Smooth muscle cell (in vitro differentiated cells): ENCODE data around the gene ZNF750. TPM values are rescaled to one million over a fixed set of nuclear protein-coding genes. Genes with fewer than 3 reads are reported as not detected.

Experiments used
- DNase-seq: peaks from one replicate; lab custom pipeline; 2025; ENCODE audit not compliant: unreplicated experiment; lab: John Stamatoyannopoulos, UW
- H2AFZ ChIP-seq: fragments of 200-600 bp; sonication (generic); 2 replicates; pipeline ENCODE4 v1.6.0; 2016; ENCODE audit warnings: antibody characterized with exemption, low read depth, mild to moderate bottlenecking
- H3F3A ChIP-seq: fragments of 200-600 bp; sonication (generic); 2 replicates; pipeline ENCODE4 v1.6.0; 2017; ENCODE audit warnings: antibody characterized with exemption, low read depth
- H3K27ac ChIP-seq: fragments of 200-600 bp; sonication (generic); 2 replicates; pipeline ENCODE4 v1.5.1; 2016; ENCODE audit warnings: low read depth, mild to moderate bottlenecking
- H3K27me3 ChIP-seq: fragments of 200-600 bp; sonication (generic); 2 replicates; pipeline ENCODE4 v1.6.1; 2016; ENCODE audit warnings: low read depth, mild to moderate bottlenecking
- H3K36me3 ChIP-seq: fragments of 200-600 bp; sonication (generic); 2 replicates; pipeline ENCODE4 v1.5.1; 2016; ENCODE audit warnings: low read depth
- H3K4me1 ChIP-seq: fragments of 200-600 bp; sonication (generic); 2 replicates; pipeline ENCODE4 v1.5.1; 2016; ENCODE audit warnings: low read depth
- H3K4me2 ChIP-seq: fragments of 200-600 bp; sonication (generic); 2 replicates; pipeline ENCODE4 v1.6.0; 2016; ENCODE audit warnings: mild to moderate bottlenecking
- H3K4me3 ChIP-seq: fragments of 200-600 bp; sonication (generic); 2 replicates; pipeline ENCODE4 v1.5.1; 2016; ENCODE audit warnings: mild to moderate bottlenecking
- H3K79me2 ChIP-seq: fragments of 200-600 bp; sonication (generic); 2 replicates; pipeline ENCODE4 v1.6.0; 2016; ENCODE audit warnings: low read depth, mild to moderate bottlenecking
- H3K9ac ChIP-seq: fragments of 200-600 bp; sonication (generic); 2 replicates; pipeline ENCODE4 v1.6.0; 2016; ENCODE audit warnings: low read depth
- H3K9me3 ChIP-seq: fragments of 200-600 bp; sonication (generic); replicated peaks from 2 replicates; pipeline ENCODE4 v1.5.1; 2016; ENCODE audit warnings: low read depth
- H4K20me1 ChIP-seq: fragments of 200-600 bp; sonication (generic); 2 replicates; pipeline ENCODE4 v1.6.0; 2016; ENCODE audit warnings: low read depth
- WGBS: methylation state at CpG from one replicate; pipeline ENCODE4 v1.1.7; 2016; ENCODE audit warnings: low lambda C conversion rate; 5-methylcytosine and 5-hydroxymethylcytosine counted together
- polyA plus RNA-seq: library from polyadenylated mRNA; unstranded; fragments of >200 nt; fragmentation: Nextera tagmentation; extraction: Ambion mirVana; gene quantifications from 2 replicates; pipeline ENCODE4 v1.2.1, GENCODE V29; 2016
- total RNA-seq: library from RNA; depleted of rRNA; stranded (reverse); fragments of >200 nt; gene quantifications from 2 replicates; pipeline ENCODE4 v1.2.3, GENCODE V29; 2014
- TF ChIP-seq, protein P1 (sequence below): fragments of 200-600 bp; sonication (generic); IDR thresholded peaks from 2 replicates; pipeline ENCODE4 v1.5.1; 2017; ENCODE audit warnings: borderline replicate concordance, mild to moderate bottlenecking, antibody characterized with exemption; ENCODE audit not compliant: insufficient read depth, poor library complexity, severe bottlenecking

Gene ZNF750
- total and polyA plus RNA-seq, 2 experiments from 2014 or later = 0.93 to 7.1 TPM

DNA sequence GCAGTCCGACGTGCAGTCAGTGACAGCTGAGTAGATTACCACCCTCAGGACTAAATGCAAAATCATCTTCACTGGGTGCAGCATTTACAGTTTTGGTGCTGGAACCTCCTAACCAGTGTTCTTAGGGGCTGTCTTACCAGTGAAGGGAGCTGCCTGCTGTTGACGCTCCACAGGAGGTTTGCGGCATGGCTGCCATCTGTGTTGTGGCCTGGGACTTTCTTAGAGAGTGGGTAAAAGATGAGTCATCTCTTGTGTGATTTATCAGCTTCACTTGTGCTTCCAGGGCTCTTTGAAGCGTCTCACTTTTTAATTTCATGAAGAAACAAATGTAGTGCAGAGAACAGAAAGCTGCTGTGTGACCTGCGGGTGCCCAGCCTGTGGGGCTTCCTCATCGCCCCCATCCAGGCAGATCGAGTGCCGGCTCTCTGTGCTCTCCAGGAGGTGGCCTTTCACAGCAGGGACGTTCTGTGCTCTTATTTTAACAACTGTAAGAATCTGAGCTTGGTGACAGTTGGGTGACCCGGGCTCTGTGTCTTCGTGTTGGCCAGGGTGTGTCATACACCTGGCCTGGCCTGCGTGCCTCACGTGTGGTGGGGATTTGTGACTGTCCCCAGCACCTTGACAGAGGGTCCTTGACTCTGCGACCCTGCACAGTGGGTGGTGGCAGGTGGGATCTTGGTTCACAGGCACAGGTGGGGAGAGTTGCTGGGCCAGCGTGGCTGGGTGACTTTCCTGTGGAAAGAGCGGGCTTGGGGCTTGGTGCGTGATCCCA, 24.3 kb upstream of the ZNF750 start:
- Histone ChIP-seq H3K79me2 (peaks cover 4% of the 10 kb centered on the region), H3K9ac (no peak overlapping the region), H4K20me1 (no peaks in the 10 kb centered on the region), H3K36me3 (no peaks in the 10 kb centered on the region), H3K27ac (peak overlapping the region; percentile 84), H3K4me1 (peaks cover 53% of the 10 kb centered on the region), H3K9me3 (no peaks in the 10 kb centered on the region), H3K27me3 (no peaks in the 10 kb centered on the region), H2AFZ (no peak overlapping the region), H3F3A (peaks cover 20% of the 10 kb centered on the region), H3K4me2 (peak overlapping the region; percentile 53), H3K4me3 (no peak overlapping the region)
- TF ChIP-seq, protein P1, sequence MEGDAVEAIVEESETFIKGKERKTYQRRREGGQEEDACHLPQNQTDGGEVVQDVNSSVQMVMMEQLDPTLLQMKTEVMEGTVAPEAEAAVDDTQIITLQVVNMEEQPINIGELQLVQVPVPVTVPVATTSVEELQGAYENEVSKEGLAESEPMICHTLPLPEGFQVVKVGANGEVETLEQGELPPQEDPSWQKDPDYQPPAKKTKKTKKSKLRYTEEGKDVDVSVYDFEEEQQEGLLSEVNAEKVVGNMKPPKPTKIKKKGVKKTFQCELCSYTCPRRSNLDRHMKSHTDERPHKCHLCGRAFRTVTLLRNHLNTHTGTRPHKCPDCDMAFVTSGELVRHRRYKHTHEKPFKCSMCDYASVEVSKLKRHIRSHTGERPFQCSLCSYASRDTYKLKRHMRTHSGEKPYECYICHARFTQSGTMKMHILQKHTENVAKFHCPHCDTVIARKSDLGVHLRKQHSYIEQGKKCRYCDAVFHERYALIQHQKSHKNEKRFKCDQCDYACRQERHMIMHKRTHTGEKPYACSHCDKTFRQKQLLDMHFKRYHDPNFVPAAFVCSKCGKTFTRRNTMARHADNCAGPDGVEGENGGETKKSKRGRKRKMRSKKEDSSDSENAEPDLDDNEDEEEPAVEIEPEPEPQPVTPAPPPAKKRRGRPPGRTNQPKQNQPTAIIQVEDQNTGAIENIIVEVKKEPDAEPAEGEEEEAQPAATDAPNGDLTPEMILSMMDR = no peak
- peak; percentile 11 for DNase-seq
- WGBS = 45% methylated on average over 18 of the region's 18 CpGs

DNA sequence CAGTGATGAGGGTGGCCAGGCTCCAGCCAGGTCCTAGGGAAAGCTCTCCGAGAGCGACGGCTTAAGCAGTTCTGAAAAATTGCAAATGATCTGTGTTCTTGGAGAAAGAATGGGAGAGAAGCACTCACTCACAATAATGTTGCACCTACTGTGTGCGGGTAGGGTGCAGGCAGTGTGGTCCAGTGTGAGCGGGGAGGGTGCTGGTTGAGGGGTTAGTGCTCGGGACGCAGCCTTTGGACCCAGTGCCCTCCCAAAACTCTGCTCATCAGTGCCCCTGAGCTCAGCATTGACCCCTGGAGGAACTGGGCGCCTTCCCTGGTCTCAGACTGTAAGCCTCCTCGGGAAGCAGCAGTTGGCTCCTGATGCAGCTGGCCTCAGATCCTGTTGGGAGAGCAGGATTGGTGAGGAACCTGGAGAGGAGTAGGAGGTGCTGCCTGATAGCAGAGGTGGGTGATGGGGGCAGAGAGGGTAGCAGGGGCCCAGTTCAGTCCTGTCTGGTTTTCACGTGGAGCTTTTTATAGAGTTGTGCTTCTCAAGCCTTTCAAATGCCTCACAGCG, 23.6 kb upstream of the ZNF750 start:
- H3K36me3 ChIP-seq = no peaks in the 10 kb centered on the region
- no peak overlapping the region for H3K4me3 ChIP-seq
- peak overlapping the region; percentile 84 for H3K27ac ChIP-seq
- peaks cover 59% of the 10 kb centered on the region for H3K4me1 ChIP-seq
- no peaks in the 10 kb centered on the region for H4K20me1 ChIP-seq
- 69% methylated on average over 11 of the region's 11 CpGs for WGBS
- TF ChIP-seq, protein P1 = no peak
- H3F3A ChIP-seq = peaks cover 26% of the 10 kb centered on the region
- peak overlapping the region; percentile 38 for H3K9ac ChIP-seq
- H3K4me2 ChIP-seq = peak overlapping the region; percentile 53
- no peaks in the 10 kb centered on the region for H3K27me3 ChIP-seq
- no peak overlapping the region for H2AFZ ChIP-seq
- no peaks in the 10 kb centered on the region for H3K9me3 ChIP-seq
- H3K79me2 ChIP-seq = peaks cover 4% of the 10 kb centered on the region
- DNase-seq = no peak

DNA sequence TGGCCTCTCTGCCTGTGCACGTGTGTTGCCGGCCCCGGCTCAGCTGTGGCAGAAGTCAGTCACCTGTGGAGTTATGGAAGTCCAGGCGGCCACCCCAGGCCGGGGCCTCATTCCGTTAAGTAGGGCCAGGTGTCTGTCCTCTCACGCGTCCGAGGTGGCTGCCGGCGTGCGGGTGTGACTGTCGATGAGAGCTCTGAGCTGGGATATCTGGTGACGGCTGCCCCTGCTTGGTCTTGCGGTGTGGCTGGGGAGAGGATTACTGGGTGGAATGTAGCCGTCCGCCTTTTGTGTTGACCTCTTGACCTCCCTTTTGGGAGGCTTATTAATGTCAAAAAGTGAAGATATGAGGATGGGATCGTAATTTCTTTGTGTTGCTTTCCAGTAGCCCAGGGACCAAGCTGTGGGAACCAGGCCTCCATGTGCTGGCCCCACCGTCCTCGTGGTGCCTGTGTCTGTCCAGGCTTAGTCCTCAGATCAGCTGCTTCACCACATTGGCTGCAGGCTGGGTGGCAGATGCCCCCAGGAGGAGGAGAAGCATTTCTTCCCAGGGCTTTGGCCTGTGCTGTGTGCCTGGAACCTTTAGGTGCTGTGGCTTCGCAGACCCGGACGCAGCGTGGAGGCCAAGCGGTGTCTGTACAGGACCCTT, 23.0 kb upstream of the ZNF750 start:
- Histone ChIP-seq H3K79me2 (peaks cover 4% of the 10 kb centered on the region), H3K4me2 (peak overlapping the region; percentile 53), H3K36me3 (no peaks in the 10 kb centered on the region), H3K9me3 (no peaks in the 10 kb centered on the region), H3K27ac (peak overlapping the region; percentile 84), H3F3A (peaks cover 28% of the 10 kb centered on the region), H3K27me3 (no peaks in the 10 kb centered on the region), H3K9ac (peak overlapping the region; percentile 38), H4K20me1 (no peaks in the 10 kb centered on the region), H3K4me1 (peaks cover 59% of the 10 kb centered on the region), H3K4me3 (no peak overlapping the region), H2AFZ (no peak overlapping the region)
- DNase-seq = no peak
- WGBS = 39% methylated on average over 25 of the region's 25 CpGs
- TF ChIP-seq, protein P1 = no peak
